IPS DF 6.9 (cell line): ENCODE measurements around the gene ALDOA.

Experiments
- DNase-seq: peaks from one replicate; pipeline ENCODE4 v3.0.0-alpha.2; 2013; ENCODE audit warnings: low read depth, low spot score
- H3K27ac ChIP-seq: one replicate; pipeline ENCODE4 v1.5.1; 2013; ENCODE audit warnings: low read length, control low read depth
- H3K27me3 ChIP-seq: 2 replicates; pipeline ENCODE4 v1.6.1; 2013; ENCODE audit warnings: mild to moderate bottlenecking, low read length; ENCODE audit not compliant: control insufficient read depth, insufficient read depth
- H3K36me3 ChIP-seq: 2 replicates; pipeline ENCODE4 v1.6.1; 2013; ENCODE audit warnings: low read length; ENCODE audit not compliant: control insufficient read depth, insufficient read depth
- H3K4me1 ChIP-seq: 2 replicates; pipeline ENCODE4 v1.6.1; 2013; ENCODE audit warnings: low read length; ENCODE audit not compliant: control insufficient read depth, insufficient read depth
- H3K4me3 ChIP-seq: 2 replicates; pipeline ENCODE4 v1.5.1; 2013; ENCODE audit warnings: mild to moderate bottlenecking, low read length
- H3K9me3 ChIP-seq: 2 replicates; pipeline ENCODE4 v1.6.1; 2013; ENCODE audit warnings: low read length, inconsistent platforms; ENCODE audit not compliant: control insufficient read depth, insufficient read depth
- WGBS: extraction: QIAGEN DNeasy Blood & Tissue Kit; methylation state at CpG from one replicate; pipeline ENCODE4 v1.1.7; 2013; ENCODE audit warnings: mixed read lengths, missing lambda C conversion rate; ENCODE audit not compliant: insufficient read length, insufficient coverage; 5-methylcytosine and 5-hydroxymethylcytosine counted together

Gene ALDOA

DNA sequence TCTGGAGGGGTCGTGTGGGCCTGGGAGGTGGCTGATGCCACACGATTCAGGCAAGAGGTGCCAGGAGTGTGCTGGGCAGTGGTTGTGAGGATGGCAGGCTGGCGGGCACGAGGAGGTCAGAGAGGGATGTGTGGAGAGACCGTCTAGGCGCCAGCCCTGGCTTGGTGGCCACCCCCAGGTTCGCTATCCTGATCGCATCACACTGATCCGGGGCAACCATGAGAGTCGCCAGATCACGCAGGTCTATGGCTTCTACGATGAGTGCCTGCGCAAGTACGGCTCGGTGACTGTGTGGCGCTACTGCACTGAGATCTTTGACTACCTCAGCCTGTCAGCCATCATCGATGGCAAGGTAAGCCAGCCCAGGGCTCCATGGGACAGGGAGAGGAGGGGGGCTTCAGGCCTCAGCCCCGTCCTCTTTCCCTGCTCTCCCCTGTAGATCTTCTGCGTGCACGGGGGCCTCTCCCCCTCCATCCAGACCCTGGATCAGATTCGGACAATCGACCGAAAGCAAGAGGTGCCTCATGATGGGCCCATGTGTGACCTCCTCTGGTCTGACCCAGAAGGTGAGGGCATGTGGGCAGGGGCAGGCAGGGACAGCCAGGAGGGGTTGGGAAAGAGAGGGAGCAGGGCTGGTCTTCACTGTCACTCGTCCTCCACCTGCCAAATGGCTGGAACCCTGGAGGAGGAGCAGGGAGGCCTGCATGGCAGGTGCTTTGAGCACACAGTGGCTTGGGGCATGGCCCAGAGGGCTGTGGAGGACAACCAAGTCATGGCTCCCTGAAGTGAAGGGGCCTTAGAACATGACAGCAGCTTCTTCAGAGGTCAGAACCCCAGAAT lies 17.9 kb downstream of the ALDOA start:
- no peak overlapping the region for H3K4me3 ChIP-seq
- H3K27ac ChIP-seq = no peak overlapping the region
- H3K27me3 ChIP-seq = no peaks in the 10 kb centered on the region
- H3K4me1 ChIP-seq = no peaks in the 10 kb centered on the region; the same call in 1 of the 2 replicates
- no CpG with 5 or more reads among the region's 24 CpGs for WGBS
- peaks cover 38% of the 10 kb centered on the region for H3K36me3 ChIP-seq
- no peak for DNase-seq
- H3K9me3 ChIP-seq = no peaks in the 10 kb centered on the region

DNA sequence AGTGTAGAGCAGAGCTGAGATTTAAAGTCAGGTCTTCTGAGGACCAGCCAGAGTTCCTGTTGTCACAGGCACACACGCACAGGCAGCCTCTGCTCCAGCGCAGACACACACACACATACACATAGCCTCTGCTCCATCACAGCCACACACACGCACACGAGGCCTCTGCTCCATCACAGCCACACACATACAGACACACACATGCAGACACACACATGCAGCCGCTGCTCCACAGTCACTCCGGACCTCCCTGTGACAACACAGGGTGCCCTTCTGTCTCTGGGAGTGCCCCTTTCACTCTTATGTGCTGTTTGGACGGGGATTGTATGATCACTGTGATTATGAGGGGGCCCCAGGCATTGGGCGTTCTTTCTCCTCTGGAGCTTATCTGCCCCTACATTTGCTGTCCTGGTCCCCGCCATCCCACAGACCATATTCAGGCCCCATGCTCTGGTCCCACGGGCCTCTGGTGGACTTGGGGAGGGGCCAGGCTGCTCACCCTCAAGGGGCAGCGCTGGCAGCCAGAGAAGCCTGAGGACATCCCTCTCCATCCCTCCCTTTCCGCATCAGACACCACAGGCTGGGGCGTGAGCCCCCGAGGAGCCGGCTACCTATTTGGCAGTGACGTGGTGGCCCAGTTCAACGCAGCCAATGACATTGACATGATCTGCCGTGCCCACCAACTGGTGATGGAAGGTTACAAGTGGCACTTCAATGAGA lies 18.7 kb downstream of the ALDOA start:
- no peaks in the 10 kb centered on the region for H3K9me3 ChIP-seq
- peaks cover 35% of the 10 kb centered on the region for H3K36me3 ChIP-seq
- no peak overlapping the region for H3K4me3 ChIP-seq
- H3K27ac ChIP-seq = no peak overlapping the region
- H3K4me1 ChIP-seq = no peaks in the 10 kb centered on the region; the same call in 1 of the 2 replicates
- no CpG with 5 or more reads among the region's 18 CpGs for WGBS
- H3K27me3 ChIP-seq = no peaks in the 10 kb centered on the region
- no peak for DNase-seq

DNA sequence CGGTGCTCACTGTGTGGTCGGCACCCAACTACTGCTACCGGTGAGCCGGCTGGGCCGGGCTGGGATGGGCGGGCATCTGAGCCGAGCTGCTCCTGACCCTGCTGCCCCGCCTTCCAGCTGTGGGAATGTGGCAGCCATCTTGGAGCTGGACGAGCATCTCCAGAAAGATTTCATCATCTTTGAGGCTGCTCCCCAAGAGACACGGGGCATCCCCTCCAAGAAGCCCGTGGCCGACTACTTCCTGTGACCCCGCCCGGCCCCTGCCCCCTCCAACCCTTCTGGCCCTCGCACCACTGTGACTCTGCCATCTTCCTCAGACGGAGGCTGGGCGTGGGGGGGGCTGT lies 19.2 kb downstream of the ALDOA start:
- Histone ChIP-seq H3K9me3 (no peaks in the 10 kb centered on the region), H3K4me3 (no peak overlapping the region), H3K27ac (no peak overlapping the region), H3K36me3 (peaks cover 33% of the 10 kb centered on the region), H3K4me1 (no peaks in the 10 kb centered on the region; the same call in 1 of the 2 replicates), H3K27me3 (no peaks in the 10 kb centered on the region)
- no CpG with 5 or more reads among the region's 17 CpGs for WGBS
- DNase-seq = no peak

DNA sequence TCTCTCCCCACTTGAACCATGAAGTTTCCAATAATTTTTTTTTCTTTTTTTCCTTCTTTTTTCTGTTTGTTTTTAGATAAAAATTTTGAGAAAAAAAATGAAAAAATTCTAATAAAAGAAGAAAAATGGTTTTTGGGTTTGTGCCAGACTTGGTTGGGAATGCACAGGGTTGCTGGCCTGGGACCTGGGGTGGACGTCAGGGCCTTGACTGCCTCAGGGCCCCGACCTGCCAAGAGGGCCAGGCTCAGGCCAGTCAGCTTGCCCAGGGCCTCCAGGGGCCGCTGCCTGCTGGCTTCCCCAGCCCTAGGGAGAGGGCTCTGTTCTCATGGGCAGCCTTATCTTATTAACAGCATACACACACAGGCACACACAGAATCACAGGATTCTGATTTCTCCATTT lies 19.7 kb downstream of the ALDOA start:
- no peak overlapping the region for H3K27ac ChIP-seq
- H3K9me3 ChIP-seq = no peaks in the 10 kb centered on the region
- H3K4me1 ChIP-seq = no peaks in the 10 kb centered on the region; the same call in 1 of the 2 replicates
- H3K27me3 ChIP-seq = no peaks in the 10 kb centered on the region
- DNase-seq = no peak
- H3K4me3 ChIP-seq = no peak overlapping the region
- WGBS = no CpG with 5 or more reads among the region's 3 CpGs
- H3K36me3 ChIP-seq = peaks cover 33% of the 10 kb centered on the region

DNA sequence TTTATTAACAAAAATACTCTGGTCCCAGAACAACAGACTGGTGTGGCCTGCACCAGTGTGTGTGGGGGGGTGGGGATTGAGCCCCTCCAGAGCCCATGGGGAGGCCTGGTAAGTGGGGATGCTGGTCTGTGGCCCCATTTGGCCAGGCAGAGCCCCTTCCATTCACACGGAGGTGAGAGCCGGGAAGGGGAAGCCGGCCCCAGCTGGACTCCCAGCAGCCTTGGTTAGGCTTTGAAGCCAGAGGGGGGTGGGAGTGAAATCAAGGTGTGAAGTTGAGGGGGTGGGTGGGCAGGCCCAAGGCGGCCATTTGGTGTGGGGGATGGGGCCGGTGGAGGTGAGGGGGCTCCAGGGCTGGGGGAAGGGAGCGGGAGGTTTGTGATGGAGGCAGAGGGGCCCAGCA lies 20.3 kb downstream of the ALDOA start:
- Histone ChIP-seq H3K4me3 (no peak overlapping the region), H3K36me3 (peaks cover 30% of the 10 kb centered on the region), H3K4me1 (no peaks in the 10 kb centered on the region; the same call in 1 of the 2 replicates), H3K27ac (no peak overlapping the region), H3K9me3 (no peaks in the 10 kb centered on the region), H3K27me3 (no peaks in the 10 kb centered on the region)
- no CpG with 5 or more reads among the region's 6 CpGs for WGBS
- DNase-seq = no peak

DNA sequence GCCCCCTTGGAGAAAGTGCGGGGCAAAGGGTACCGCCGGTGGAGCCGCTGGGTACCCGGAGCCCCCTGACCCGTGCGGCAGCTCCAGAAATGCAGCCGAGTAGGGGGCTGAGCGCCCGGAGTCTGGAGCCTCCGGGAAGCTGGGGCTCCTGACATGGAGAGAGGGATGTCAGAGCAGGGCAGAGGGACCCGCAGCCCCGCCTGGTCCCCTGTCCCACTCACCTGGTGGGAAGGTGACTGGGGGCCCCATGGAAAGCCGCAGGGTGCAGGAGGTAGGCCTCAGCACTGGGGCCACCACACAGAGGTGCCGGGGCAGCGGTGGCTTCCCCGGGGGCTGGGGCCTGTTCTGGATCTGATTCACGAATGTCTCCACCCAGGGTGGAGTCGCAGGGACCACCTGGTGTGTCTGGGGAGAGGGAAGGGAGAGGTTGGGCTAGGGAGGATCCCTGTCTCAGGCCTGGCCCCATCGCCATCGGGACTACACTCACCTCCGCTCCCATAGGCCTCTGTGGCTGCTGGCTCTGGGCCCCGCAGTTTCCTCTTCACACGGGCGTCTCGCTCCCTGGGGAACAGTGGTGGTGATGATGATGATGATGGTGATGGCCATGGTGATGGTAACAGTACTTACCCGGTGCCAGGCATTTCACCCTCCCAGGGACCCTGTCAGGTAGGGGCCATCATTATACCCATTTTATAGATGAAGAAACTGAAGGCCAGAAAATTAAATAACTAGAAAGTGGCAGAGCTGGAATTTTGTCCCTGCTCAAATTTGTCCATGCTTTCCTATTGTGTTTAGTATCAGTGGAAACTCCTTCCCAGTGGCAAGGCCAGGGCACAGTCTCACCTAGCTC lies 21.0 kb downstream of the ALDOA start:
- Histone ChIP-seq H3K27me3 (no peaks in the 10 kb centered on the region), H3K27ac (no peak overlapping the region), H3K9me3 (no peaks in the 10 kb centered on the region), H3K4me3 (no peak overlapping the region), H3K36me3 (peaks cover 25% of the 10 kb centered on the region), H3K4me1 (no peaks in the 10 kb centered on the region; the same call in 1 of the 2 replicates)
- DNase-seq = no peak
- WGBS = no CpG with 5 or more reads among the region's 27 CpGs

DNA sequence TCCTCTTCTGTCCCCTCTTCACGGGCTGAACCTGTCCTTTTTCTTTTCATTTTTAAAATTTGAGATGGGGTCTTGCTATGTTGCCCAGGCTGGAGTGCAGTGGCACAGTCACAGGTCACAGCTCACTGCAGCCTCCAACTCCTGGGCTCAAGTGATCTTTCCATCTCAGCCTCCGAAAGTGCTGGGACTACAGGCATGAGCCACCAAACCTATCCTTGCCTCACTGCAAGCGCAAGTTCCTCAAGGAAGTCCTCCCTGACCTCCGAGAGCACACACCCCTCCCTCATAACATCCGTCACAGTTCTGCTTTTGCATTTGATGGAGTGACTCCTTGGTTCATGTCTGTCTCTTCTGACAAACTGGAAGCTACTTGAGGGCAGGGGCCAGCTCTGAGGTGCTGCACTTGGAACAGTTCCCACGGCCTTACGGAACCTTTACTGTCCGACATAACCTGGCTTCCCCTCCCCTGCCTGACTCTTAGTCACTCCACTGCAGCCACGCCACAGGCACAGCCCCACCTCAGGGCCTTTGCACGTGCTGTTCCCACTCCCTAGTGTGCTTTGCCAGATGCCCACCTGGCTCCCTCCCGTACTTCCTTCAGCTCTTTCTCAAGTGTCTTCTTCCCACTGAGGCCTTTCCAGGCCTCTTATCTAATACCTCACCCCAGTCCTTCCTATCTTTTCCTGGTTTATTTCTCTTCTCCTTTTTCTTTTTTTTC lies 21.8 kb downstream of the ALDOA start:
- DNase-seq = no peak
- Histone ChIP-seq H3K4me1 (no peaks in the 10 kb centered on the region; the same call in 1 of the 2 replicates), H3K4me3 (no peak overlapping the region), H3K27me3 (no peaks in the 10 kb centered on the region), H3K36me3 (peaks cover 25% of the 10 kb centered on the region), H3K9me3 (no peaks in the 10 kb centered on the region), H3K27ac (no peak overlapping the region)
- WGBS = no CpG with 5 or more reads among the region's 11 CpGs

DNA sequence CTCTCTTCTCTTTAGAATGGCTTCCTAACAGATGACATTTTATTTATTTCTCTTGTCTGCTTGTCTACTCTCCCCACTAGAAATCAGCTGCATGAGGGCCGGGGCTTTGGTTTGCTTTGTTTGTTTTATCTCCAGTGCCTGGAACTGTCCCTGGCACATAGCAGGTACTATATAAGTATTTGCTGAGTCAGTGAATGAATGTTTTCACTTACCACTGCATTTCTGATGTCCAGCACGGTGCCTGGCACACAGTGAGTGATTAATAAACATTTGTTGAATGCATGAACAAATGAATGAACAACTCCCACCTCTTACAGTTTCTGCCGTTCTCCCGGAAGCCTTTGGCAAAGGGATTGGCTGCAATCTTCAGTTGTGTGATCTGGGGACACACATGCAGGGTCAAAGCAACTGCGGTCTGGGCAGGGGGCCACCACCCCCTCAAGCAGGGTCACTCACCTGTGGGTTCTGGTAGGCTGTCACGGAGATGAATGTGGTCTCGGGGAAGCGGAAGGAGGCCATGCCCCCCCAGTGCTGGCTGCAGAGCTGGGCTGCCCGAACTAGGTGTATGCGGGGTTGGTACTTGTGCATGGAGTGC lies 22.8 kb downstream of the ALDOA start:
- WGBS = no CpG with 5 or more reads among the region's 10 CpGs
- H3K36me3 ChIP-seq = peaks cover 18% of the 10 kb centered on the region
- H3K4me3 ChIP-seq = no peak overlapping the region
- DNase-seq = no peak
- no peaks in the 10 kb centered on the region for H3K27me3 ChIP-seq
- H3K4me1 ChIP-seq = no peaks in the 10 kb centered on the region
- no peaks in the 10 kb centered on the region for H3K9me3 ChIP-seq
- H3K27ac ChIP-seq = no peak overlapping the region

DNA sequence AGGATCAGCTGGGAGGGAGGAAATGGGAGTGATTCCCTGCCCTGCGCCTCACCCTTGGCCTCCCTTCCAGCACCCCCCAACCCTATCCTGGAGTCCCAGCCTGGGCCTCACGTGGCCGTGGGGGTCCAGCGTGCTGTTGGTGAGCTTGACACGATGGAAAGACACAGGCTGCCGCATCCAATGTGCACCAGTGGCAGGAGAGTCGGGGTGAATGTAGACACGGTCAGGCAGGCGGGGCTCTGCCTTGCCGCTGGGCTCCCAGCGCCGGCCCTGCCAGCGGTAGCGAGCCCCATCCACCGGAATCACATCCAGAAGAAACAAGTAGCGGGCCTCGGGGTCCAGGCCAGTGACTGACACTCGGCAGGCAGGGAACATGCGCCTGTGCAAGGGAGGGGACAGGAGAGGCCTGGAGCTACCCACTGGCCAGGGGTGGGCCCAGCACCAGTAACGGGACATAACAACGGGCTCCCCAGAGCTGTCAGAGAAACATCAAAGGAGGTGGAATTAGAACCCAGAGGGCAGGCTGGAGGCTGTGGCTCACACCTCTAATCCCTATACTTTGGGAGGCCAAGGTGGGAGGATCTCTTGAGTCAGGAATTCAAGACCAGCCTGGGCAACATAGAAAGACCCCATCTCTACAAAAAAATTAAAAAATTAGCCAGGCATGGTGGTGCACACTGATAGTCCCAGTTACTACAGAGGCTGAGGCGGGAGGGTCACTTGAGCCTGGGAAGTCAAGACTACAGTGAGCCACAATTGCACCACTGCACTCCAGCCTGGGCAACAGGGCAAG lies 23.5 kb downstream of the ALDOA start:
- Histone ChIP-seq H3K27ac (no peak overlapping the region), H3K36me3 (peaks cover 12% of the 10 kb centered on the region), H3K4me1 (no peaks in the 10 kb centered on the region), H3K9me3 (no peaks in the 10 kb centered on the region), H3K4me3 (no peak overlapping the region), H3K27me3 (no peaks in the 10 kb centered on the region)
- WGBS = no CpG with 5 or more reads among the region's 22 CpGs
- no peak for DNase-seq
